NK-92 treated with Interleukin-12 subunit alpha and Interleukin-12 subunit beta, amount 100 ng/mL, for 24 hours (cell line): ENCODE results near the gene LCE3E.
"Not testable (repeated sequence)": the region's sequence is repeated elsewhere in the genome, so short reads cannot be mapped to it uniquely, and the experiment has no call there.

Experiments
- DNase-seq: peaks from one replicate; lab custom pipeline; 2025; lab: John Stamatoyannopoulos, UW

LCE3E gene

GRCh38 chr1:152566681-152567080, at the start of gene LCE3E:
Gene LCE3E, minus strand, starts transcription at chr1:152566780. Its CDS starts 572 bp downstream, at chr1:152566208.
- DNase-seq, result no peak

GRCh38 chr1:152613511-152613910, 46.9 kb upstream of the LCE3E start, which contains the start of gene LCE3B:
Gene LCE3B, plus strand, starts transcription at chr1:152613811. Its CDS starts 0 bp downstream, at chr1:152613811.
- no peak for DNase-seq

GRCh38 chr1:152599934-152600333, 33.4 kb upstream of the LCE3E start, which contains the start of gene LCE3C:
Gene LCE3C, plus strand, starts transcription at chr1:152600234. Its CDS starts 498 bp downstream, at chr1:152600732.
- DNase-seq, result no peak

- no peak for DNase-seq
These were observed 30.4 kb upstream of the LCE3E start for GRCh38 chr1:152596986-152597385.

- no peak for DNase-seq
These were observed 19.0 kb upstream of the LCE3E start for GRCh38 chr1:152585586-152585985.

- DNase-seq, result no peak
These were observed 16.1 kb upstream of the LCE3E start for GRCh38 chr1:152582647-152583046.

GRCh38 chr1:152580433-152580832, 13.9 kb upstream of the LCE3E start, which contains the start of gene LCE3D:
Gene LCE3D, minus strand, starts transcription at chr1:152580516. Its CDS starts 580 bp downstream, at chr1:152579936.
- DNase-seq, result no peak

GRCh38 chr1:152579526-152579925, 12.9 kb upstream of the LCE3E start:
- not testable (repeated sequence) for DNase-seq

GRCh38 chr1:152577168-152577567, 10.6 kb upstream of the LCE3E start:
- DNase-seq, result no peak

- no peak for DNase-seq
These were observed 905 bp downstream of the LCE3E start for GRCh38 chr1:152565535-152566215.

GRCh38 chr1:152565115-152565514, 1.5 kb downstream of the LCE3E start:
- no peak for DNase-seq

GRCh38 chr1:152548358-152548757, 18.2 kb downstream of the LCE3E start:
- DNase-seq, result not testable (repeated sequence)

- DNase-seq, result no peak
These were observed 19.9 kb downstream of the LCE3E start for GRCh38 chr1:152546704-152547103.

GRCh38 chr1:152543820-152544219, 22.8 kb downstream of the LCE3E start:
- DNase-seq, result no peak

GRCh38 chr1:152539901-152540300, 26.7 kb downstream of the LCE3E start:
- DNase-seq, result no peak

- no peak for DNase-seq
These were observed 29.1 kb downstream of the LCE3E start for GRCh38 chr1:152537496-152537895.

- no peak for DNase-seq
These were observed 30.8 kb downstream of the LCE3E start for GRCh38 chr1:152535774-152536173.

GRCh38 chr1:152533327-152533938, 33.1 kb downstream of the LCE3E start:
- DNase-seq, result no peak

GRCh38 chr1:152525080-152525641, 41.4 kb downstream of the LCE3E start:
- no peak for DNase-seq

- DNase-seq, result no peak
These were observed 46.0 kb downstream of the LCE3E start for GRCh38 chr1:152520561-152521090.

- DNase-seq, result no peak
These were observed 46.7 kb downstream of the LCE3E start for GRCh38 chr1:152519851-152520250.

- DNase-seq, result no peak
These were observed 49.3 kb downstream of the LCE3E start for GRCh38 chr1:152517237-152517811.
